NT2/D1 (cell line): ENCODE data around the gene SPATA20.

Experiments
- DNase-seq: peaks from one replicate; pipeline ENCODE4 v3.0.0-alpha.2; 2011; ENCODE audit warnings: low read depth, low spot score
- H3K27me3 ChIP-seq: 2 replicates; pipeline ENCODE4 v1.6.0; 2011; ENCODE audit warnings: mild to moderate bottlenecking; ENCODE audit not compliant: insufficient read length, insufficient read depth
- H3K36me3 ChIP-seq: 2 replicates; pipeline ENCODE4 v1.6.1; 2011; ENCODE audit warnings: mild to moderate bottlenecking, low read length, mixed read lengths; ENCODE audit not compliant: insufficient read depth, insufficient read length
- H3K4me1 ChIP-seq: 2 replicates; pipeline ENCODE4 v1.5.1; 2011; ENCODE audit not compliant: insufficient read depth, insufficient read length
- H3K4me3 ChIP-seq: 2 replicates; pipeline ENCODE4 v1.5.1; 2011; ENCODE audit warnings: low read depth; ENCODE audit not compliant: insufficient read length
- H3K9ac ChIP-seq: 2 replicates; pipeline ENCODE4 v1.6.0; 2011; ENCODE audit warnings: low read depth; ENCODE audit not compliant: insufficient read length
- H3K9me3 ChIP-seq: 2 replicates; pipeline ENCODE4 v1.5.1; 2011; ENCODE audit warnings: mild to moderate bottlenecking, low read length; ENCODE audit not compliant: insufficient read depth
- SUZ12 ChIP-seq: IDR thresholded peaks from 2 replicates; pipeline ENCODE4 v1.6.1; 2011; ENCODE audit not compliant: insufficient read length, insufficient read depth; ENCODE audit errors: extremely low read depth
- YY1 ChIP-seq: IDR thresholded peaks from 2 replicates; pipeline ENCODE4 v1.6.1; 2011; ENCODE audit not compliant: insufficient read length, insufficient read depth
- ZNF274 ChIP-seq: IDR thresholded peaks from 2 replicates; pipeline ENCODE4 v1.6.1; 2011; ENCODE audit warnings: mild to moderate bottlenecking, low read depth, low read length

SPATA20 gene

GRCh38 chr17:50575581-50576210 is 28.7 kb downstream of the SPATA20 start:
- Histone ChIP-seq H3K9ac (no peak overlapping the region), H3K4me1 (peaks cover 19% of the 10 kb centered on the region), H3K27me3 (no peaks in the 10 kb centered on the region), H3K4me3 (no peak overlapping the region), H3K36me3 (no peaks in the 10 kb centered on the region), H3K9me3 (no peaks in the 10 kb centered on the region)
- TF ChIP-seq YY1 (no peak), ZNF274 (no peak), SUZ12 (no peak)
- no peak for DNase-seq

- DNase-seq, result no peak
- no peak overlapping the region for H3K9ac ChIP-seq
- TF ChIP-seq SUZ12 (no peak), ZNF274 (no peak), YY1 (no peak)
- no peaks in the 10 kb centered on the region for H3K27me3 ChIP-seq
- H3K36me3 ChIP-seq, result no peaks in the 10 kb centered on the region
- peaks cover 16% of the 10 kb centered on the region for H3K4me1 ChIP-seq
- no peaks in the 10 kb centered on the region for H3K9me3 ChIP-seq
- no peak overlapping the region for H3K4me3 ChIP-seq
These were observed 29.9 kb downstream of the SPATA20 start for GRCh38 chr17:50576864-50577263.

GRCh38 chr17:50577451-50577954 is 30.5 kb downstream of the SPATA20 start:
- Histone ChIP-seq H3K27me3 (no peaks in the 10 kb centered on the region), H3K9me3 (no peaks in the 10 kb centered on the region)

GRCh38 chr17:50578173-50578572 is 31.2 kb downstream of the SPATA20 start:
- Histone ChIP-seq H3K4me1 (peaks cover 16% of the 10 kb centered on the region), H3K27me3 (no peaks in the 10 kb centered on the region), H3K9ac (no peak overlapping the region), H3K4me3 (no peak overlapping the region), H3K36me3 (no peaks in the 10 kb centered on the region), H3K9me3 (no peaks in the 10 kb centered on the region)
- TF ChIP-seq SUZ12 (no peak), ZNF274 (no peak), YY1 (no peak)
- no peak for DNase-seq

More at GRCh38 chr17:50577451-50577954, 30.5 kb downstream of the SPATA20 start:
- no peak for DNase-seq
- TF ChIP-seq ZNF274 (no peak), SUZ12 (no peak), YY1 (no peak)
- no peak overlapping the region for H3K4me3 ChIP-seq
- H3K9ac ChIP-seq, result no peak overlapping the region
- no peaks in the 10 kb centered on the region for H3K36me3 ChIP-seq
- peaks cover 16% of the 10 kb centered on the region for H3K4me1 ChIP-seq

GRCh38 chr17:50579399-50579798 is 32.4 kb downstream of the SPATA20 start:
- no peaks in the 10 kb centered on the region for H3K36me3 ChIP-seq
- no peak for DNase-seq
- TF ChIP-seq ZNF274 (no peak), YY1 (no peak), SUZ12 (no peak)
- no peak overlapping the region for H3K9ac ChIP-seq
- H3K27me3 ChIP-seq, result no peaks in the 10 kb centered on the region
- peaks cover 23% of the 10 kb centered on the region for H3K4me1 ChIP-seq
- no peak overlapping the region for H3K4me3 ChIP-seq
- no peaks in the 10 kb centered on the region for H3K9me3 ChIP-seq

- Histone ChIP-seq H3K36me3 (no peaks in the 10 kb centered on the region), H3K9me3 (no peaks in the 10 kb centered on the region), H3K9ac (peak overlapping the region; percentile 16), H3K27me3 (no peaks in the 10 kb centered on the region), H3K4me1 (peaks cover 32% of the 10 kb centered on the region), H3K4me3 (no peak overlapping the region)
- DNase-seq, result no peak
- no peak for TF ChIP-seq YY1
- TF ChIP-seq ZNF274, result no peak
- TF ChIP-seq SUZ12, result no peak
These were observed 33.7 kb downstream of the SPATA20 start for GRCh38 chr17:50580646-50581045.

- Histone ChIP-seq H3K4me1 (peaks cover 38% of the 10 kb centered on the region), H3K9ac (no peak overlapping the region), H3K9me3 (no peaks in the 10 kb centered on the region), H3K4me3 (no peak overlapping the region), H3K36me3 (no peaks in the 10 kb centered on the region), H3K27me3 (no peaks in the 10 kb centered on the region)
- TF ChIP-seq ZNF274 (no peak), SUZ12 (no peak), YY1 (no peak)
- no peak for DNase-seq
These were observed 34.3 kb downstream of the SPATA20 start for GRCh38 chr17:50581316-50581715.
